AG04449 (cell line): Measurements from ENCODE around the gene FAM229A.
A peak's percentile ranks its signal among the peaks of the same experiment; 100 is the strongest.

ENCODE experiments used
- CTCF ChIA-PET: fragments of 350-600 bp; formaldehyde crosslinking; extraction: SDS; loops from one replicate; lab custom pipeline; 2021; ENCODE audit warnings: antibody characterized with exemption; lab: Yijun Ruan, JAX
- POLR2A ChIA-PET: fragments of 400-600, 350-600 bp; formaldehyde crosslinking; extraction: SDS; loops from one replicate; lab custom pipeline; 2020; ENCODE audit warnings: antibody characterized with exemption, inconsistent platforms; lab: Yijun Ruan, JAX
- DNase-seq: peaks from one replicate; pipeline ENCODE4 v3.0.0-alpha.2; 2010; ENCODE audit warnings: low read depth, low spot score
- H3K4me3 ChIP-seq: 2 replicates; pipeline ENCODE4 v1.5.1; 2011; ENCODE audit warnings: low read depth, mild to moderate bottlenecking, control low read depth, low read length
- CTCF ChIP-seq: IDR thresholded peaks from one replicate; pipeline ENCODE4 v1.5.1; 2011; ENCODE audit warnings: mild to moderate bottlenecking, moderate library complexity, low read length, control low read depth, inconsistent platforms; ENCODE audit not compliant: insufficient read depth; ENCODE audit errors: missing control alignments

Gene FAM229A

GRCh38 chr1:32353886-32354570 is 8.3 kb downstream of the FAM229A start:
- TF ChIP-seq CTCF, result no peak
- CTCF ChIA-PET, result interaction anchor here (1.5 to 1.6 kb wide), 3 partner anchors 11 to 106 kb away, joined by 3 to 6 read pairs (median 4); no protein-coding TSS in a partner anchor
- H3K4me3 ChIP-seq, result no peak overlapping the region
- DNase-seq, result peak; percentile 14
- POLR2A ChIA-PET, result interaction anchor here (5.6 kb wide), 1 partner anchor 18 kb away, joined by 38 read pairs; the partner anchor contains the start of gene MARCKSL1

- no peak for TF ChIP-seq CTCF
- ChIA-PET CTCF (interaction anchor here (0.9 to 3.8 kb wide), 7 partner anchors 12 to 153 kb away, joined by 3 to 26 read pairs (median 3); partner anchors contain the start of genes CCDC28B and DCDC2B), POLR2A (interaction anchor here (5.6 kb wide), 1 partner anchor 17 kb away, joined by 38 read pairs; the partner anchor contains the start of gene MARCKSL1)
- no peak overlapping the region for H3K4me3 ChIP-seq
- no peak for DNase-seq
Measured at GRCh38 chr1:32353431-32353830, 8.9 kb downstream of the FAM229A start.

GRCh38 chr1:32352831-32353383 is 9.4 kb downstream of the FAM229A start:
- no peak overlapping the region for H3K4me3 ChIP-seq
- TF ChIP-seq CTCF, result no peak
- ChIA-PET POLR2A (interaction anchor here (0.5 to 5.6 kb wide), 2 partner anchors 17 to 268 kb away, joined by 3 to 38 read pairs; partner anchors contain the start of gene MARCKSL1), CTCF (interaction anchor here (0.9 to 3.8 kb wide), 10 partner anchors 12 to 153 kb away, joined by 3 to 26 read pairs (median 4); partner anchors contain the start of genes CCDC28B, DCDC2B and MARCKSL1)
- DNase-seq, result no peak

DNA sequence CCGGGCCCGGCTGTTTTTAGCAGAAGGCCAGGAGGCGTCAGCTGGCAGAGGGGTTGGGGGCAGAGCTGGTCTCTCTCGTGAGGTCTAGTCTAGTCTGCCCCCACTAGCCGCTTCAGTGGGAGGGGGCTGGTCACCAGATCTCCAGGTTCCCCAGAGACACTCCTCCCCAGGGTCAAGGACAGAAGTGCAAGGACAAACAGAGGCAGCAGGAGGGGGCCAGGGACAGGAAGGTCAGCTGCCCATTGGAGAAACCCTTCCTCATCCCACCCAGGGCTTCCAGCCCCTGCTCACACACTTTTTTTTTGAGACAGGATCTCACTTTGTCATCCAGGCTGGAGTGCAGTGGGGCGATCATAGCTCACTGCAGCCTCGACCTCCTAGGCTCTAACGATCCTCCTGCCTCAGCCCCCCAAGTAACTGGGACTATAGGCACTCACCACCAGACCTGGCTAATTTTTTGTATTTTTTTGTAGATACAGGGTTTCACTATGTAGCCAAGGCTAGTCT is 10.0 kb downstream of the FAM229A start:
- CTCF ChIA-PET, result interaction anchor here (0.9 to 3.8 kb wide), 8 partner anchors 16 to 152 kb away, joined by 3 to 26 read pairs (median 3); partner anchors contain the start of genes CCDC28B, DCDC2B and MARCKSL1
- peak overlapping the region; percentile 71 for H3K4me3 ChIP-seq
- no peak for DNase-seq
- no peak for TF ChIP-seq CTCF
- POLR2A ChIA-PET, result interaction anchor here (0.5 to 5.6 kb wide), 2 partner anchors 16 to 269 kb away, joined by 3 to 38 read pairs; partner anchors contain the start of gene MARCKSL1

- peak; percentile 44 for DNase-seq
- ChIA-PET CTCF (interaction anchor here (1.0 to 3.8 kb wide), 4 partner anchors 15 to 136 kb away, joined by 3 to 26 read pairs (median 10); partner anchors contain the start of gene MARCKSL1), POLR2A (interaction anchor here (0.7 to 5.6 kb wide), 4 partner anchors 15 to 151 kb away, joined by 3 to 38 read pairs (median 4); partner anchors contain the start of genes DCDC2B, IQCC and MARCKSL1)
- H3K4me3 ChIP-seq, result peak overlapping the region; percentile 71
- TF ChIP-seq CTCF, result peak; percentile 8
Measured at GRCh38 chr1:32351399-32352238, 10.7 kb downstream of the FAM229A start.
